KOPT-K1 (cell line): ENCODE data around the gene GLE1.
"Not testable (repeated sequence)": the region's sequence is repeated elsewhere in the genome, so short reads cannot be mapped to it uniquely, and the experiment has no call there.

ENCODE experiments used
- H3K27ac ChIP-seq: fragments of 200-600 bp; sonication (generic); 2 replicates; pipeline ENCODE4 v1.5.1; 2016; ENCODE audit warnings: antibody characterized with exemption, mild to moderate bottlenecking, low read depth, low read length; ENCODE audit not compliant: poor library complexity, severe bottlenecking
- H3K36me3 ChIP-seq: fragments of 200-600 bp; sonication (generic); 2 replicates; pipeline ENCODE4 v1.5.1; 2017; ENCODE audit warnings: antibody characterized with exemption, mild to moderate bottlenecking, low read length, moderate library complexity; ENCODE audit not compliant: insufficient read depth
- H3K9me3 ChIP-seq: fragments of 200-600 bp; sonication (generic); 2 replicates; pipeline ENCODE4 v1.5.1; 2017; ENCODE audit warnings: antibody characterized with exemption, low read length, mild to moderate bottlenecking; ENCODE audit not compliant: insufficient read depth, poor library complexity, severe bottlenecking

GLE1 gene

GRCh38 chr9:128554155-128554862, 49.8 kb downstream of the GLE1 start:
- H3K9me3 ChIP-seq: no peaks in the 10 kb centered on the region
- H3K36me3 ChIP-seq: no peaks in the 10 kb centered on the region; the same call in 1 of the 2 replicates
- H3K27ac ChIP-seq: peak overlapping the region; percentile 28

- no peaks in the 10 kb centered on the region for H3K9me3 ChIP-seq
- no peaks in the 10 kb centered on the region; the same call in 1 of the 2 replicates for H3K36me3 ChIP-seq
- H3K27ac ChIP-seq: peak overlapping the region; percentile 28
These were observed 50.7 kb downstream of the GLE1 start for GRCh38 chr9:128555180-128555721.

- Histone ChIP-seq H3K9me3 (no peaks in the 10 kb centered on the region), H3K27ac (no peak overlapping the region), H3K36me3 (no peaks in the 10 kb centered on the region; the same call in 1 of the 2 replicates)
These were observed 51.8 kb downstream of the GLE1 start for GRCh38 chr9:128556276-128556675.

- no peaks in the 10 kb centered on the region; the same call in 1 of the 2 replicates for H3K36me3 ChIP-seq
- H3K9me3 ChIP-seq: no peaks in the 10 kb centered on the region
- no peak overlapping the region for H3K27ac ChIP-seq
These were observed 52.6 kb downstream of the GLE1 start for GRCh38 chr9:128556926-128557634.

- Histone ChIP-seq H3K9me3 (no peaks in the 10 kb centered on the region), H3K27ac (peak overlapping the region; percentile 58), H3K36me3 (no peaks in the 10 kb centered on the region; the same call in 1 of the 2 replicates)
These were observed 54.2 kb downstream of the GLE1 start for GRCh38 chr9:128558431-128559310.

- peaks cover 40% of the 10 kb centered on the region for H3K36me3 ChIP-seq
- H3K9me3 ChIP-seq: no peaks in the 10 kb centered on the region
- H3K27ac ChIP-seq: no peak overlapping the region
These were observed 61.1 kb downstream of the GLE1 start for GRCh38 chr9:128565578-128565977.

GRCh38 chr9:128568470-128569078, 64.1 kb downstream of the GLE1 start:
- H3K27ac ChIP-seq: no peak overlapping the region
- H3K36me3 ChIP-seq: peaks cover 70% of the 10 kb centered on the region
- no peaks in the 10 kb centered on the region for H3K9me3 ChIP-seq

- Histone ChIP-seq H3K9me3 (no peaks in the 10 kb centered on the region), H3K27ac (no peak overlapping the region), H3K36me3 (peaks cover 96% of the 10 kb centered on the region)
These were observed 71.0 kb downstream of the GLE1 start for GRCh38 chr9:128575469-128575868.

- H3K9me3 ChIP-seq: no peaks in the 10 kb centered on the region
- H3K36me3 ChIP-seq: peaks cover 97% of the 10 kb centered on the region
- H3K27ac ChIP-seq: no peak overlapping the region
These were observed 71.4 kb downstream of the GLE1 start for GRCh38 chr9:128575916-128576315.

- Histone ChIP-seq H3K36me3 (peaks cover 98% of the 10 kb centered on the region), H3K9me3 (no peaks in the 10 kb centered on the region), H3K27ac (no peak overlapping the region)
These were observed 72.7 kb downstream of the GLE1 start for GRCh38 chr9:128577206-128577605.

- Histone ChIP-seq H3K36me3 (peaks cover 99% of the 10 kb centered on the region), H3K9me3 (no peaks in the 10 kb centered on the region), H3K27ac (no peak overlapping the region)
These were observed 74.7 kb downstream of the GLE1 start for GRCh38 chr9:128579194-128579593.

GRCh38 chr9:128580731-128581130, 76.2 kb downstream of the GLE1 start:
- no peak overlapping the region for H3K27ac ChIP-seq
- H3K9me3 ChIP-seq: no peaks in the 10 kb centered on the region
- peaks cover 100% of the 10 kb centered on the region for H3K36me3 ChIP-seq

GRCh38 chr9:128585155-128585554, 80.6 kb downstream of the GLE1 start:
- not testable (repeated sequence) for H3K27ac ChIP-seq, H3K9me3 ChIP-seq
- H3K36me3 ChIP-seq: peaks cover 89% of the 10 kb centered on the region

GRCh38 chr9:128586934-128587333, 82.4 kb downstream of the GLE1 start:
- H3K9me3 ChIP-seq: not testable (repeated sequence)
- peaks cover 88% of the 10 kb centered on the region for H3K36me3 ChIP-seq
- peak overlapping the region; percentile 52 for H3K27ac ChIP-seq
